Stimulated activated CD8-positive, alpha-beta memory T cell treated with anti-CD3 and anti-CD28 coated beads, Interleukin-4, amount 100 ng/mL, for 4 hours (primary cell): ENCODE measurements around the gene TTC7B.

Experiments
- DNase-seq, 2 donors: peaks; one replicate each; pipeline ENCODE4 v3.0.0-alpha.2; 2020; ENCODE audit warnings: low read depth in 2 of 2, low spot score in 1 of 2

Gene TTC7B

GRCh38 chr14:90562652-90563051 lies 253.6 kb downstream of the TTC7B start:
- DNase-seq: no peak

GRCh38 chr14:90561920-90562319 lies 254.3 kb downstream of the TTC7B start:
- DNase-seq: no peak

- DNase-seq: no peak
Observed at GRCh38 chr14:90560991-90561390, 255.2 kb downstream of the TTC7B start.

GRCh38 chr14:90560558-90560957 lies 255.7 kb downstream of the TTC7B start:
- DNase-seq: no peak

- no peak for DNase-seq
Observed at GRCh38 chr14:90559811-90560492, 256.3 kb downstream of the TTC7B start.

GRCh38 chr14:90558983-90559590 lies 257.1 kb downstream of the TTC7B start:
- DNase-seq: no peak

- DNase-seq: no peak
Observed at GRCh38 chr14:90558041-90558982, 257.9 kb downstream of the TTC7B start.

- DNase-seq: no peak
Observed at GRCh38 chr14:90557516-90557915, 258.7 kb downstream of the TTC7B start.

GRCh38 chr14:90556666-90557450 lies 259.4 kb downstream of the TTC7B start:
- DNase-seq: no peak

- no peak for DNase-seq
Observed at GRCh38 chr14:90556012-90556477, 260.2 kb downstream of the TTC7B start.

- no peak for DNase-seq
Observed at GRCh38 chr14:90555126-90556011, 260.9 kb downstream of the TTC7B start.

GRCh38 chr14:90554341-90554740 lies 261.9 kb downstream of the TTC7B start:
- no peak for DNase-seq

GRCh38 chr14:90553921-90554336 lies 262.3 kb downstream of the TTC7B start:
- DNase-seq: no peak

- no peak for DNase-seq
Observed at GRCh38 chr14:90553298-90553920, 262.8 kb downstream of the TTC7B start.

GRCh38 chr14:90552465-90553297 lies 263.5 kb downstream of the TTC7B start:
- DNase-seq: no peak

GRCh38 chr14:90551733-90552464 lies 264.3 kb downstream of the TTC7B start:
- no peak for DNase-seq

GRCh38 chr14:90551070-90551704 lies 265.0 kb downstream of the TTC7B start:
- no peak for DNase-seq
